ENCODE measurements around the gene DOK5. TPM values are rescaled to one million over a fixed set of nuclear protein-coding genes. Genes with fewer than 3 reads are reported as not detected.
A peak's percentile ranks its signal among the peaks of the same experiment; 100 is the strongest.

DOK5 gene
- total and polyA plus RNA-seq, 9 of the 15 experiments (the other 6 are each of a cell fraction or from before 2014, with no cell fraction given) = not detected

GRCh38 chr20:54570561-54570960 lies 95.2 kb downstream of the DOK5 start:
- POLR2A ChIA-PET = no interaction called here
- BruUV-seq (replicated peaks) = no TSS peak

More at GRCh38 chr20:54570561-54570960, 95.2 kb downstream of the DOK5 start:
- DNase-seq (ENCODE audit: extremely low read depth in 1 of 4, low spot score in 3 of 4) = no peak
- Histone ChIP-seq H3K9me3 (replicated peaks; ENCODE audit: control insufficient read depth, insufficient read depth, low read depth, low read length) (no peaks in the 10 kb centered on the region), H3K4me1 (replicated peaks in 1 of 2; ENCODE audit: control insufficient read depth in 2 of 2, insufficient read depth in 2 of 2, low read length in 2 of 2) (no peaks in the 10 kb centered on the region), H3K9ac (ENCODE audit: insufficient read depth in 1 of 2, low read depth in 2 of 2, low read length in 2 of 2) (no peak overlapping the region), H3K36me3 (ENCODE audit: control insufficient read depth, insufficient read depth, low read length) (no peaks in the 10 kb centered on the region), H3K27ac (ENCODE audit: extremely low read depth, low read depth, low read length) (no peak overlapping the region), H3K79me2 (ENCODE audit: control insufficient read depth, insufficient read depth, low read length) (no peaks in the 10 kb centered on the region), H3K27me3 (ENCODE audit: control insufficient read depth in 2 of 2, insufficient read depth in 2 of 2, low read length in 2 of 2) (no peaks in the 10 kb centered on the region), H3K4me3 (no peak overlapping the region), H4K20me1 (replicated peaks; ENCODE audit: control insufficient read depth, insufficient read depth, low read length) (no peaks in the 10 kb centered on the region), H3K9me1 (ENCODE audit: control insufficient read depth, insufficient read depth, low read length) (no peaks in the 10 kb centered on the region), H3K4me2 (ENCODE audit: insufficient read depth, low read length) (no peak overlapping the region), H2AFZ (ENCODE audit: low read depth, low read length) (no peak overlapping the region)
- no peak for FAIRE-seq
- in situ Hi-C loops (cut with MboI) (no loop called here), intact Hi-C loops (cut with micrococcal nuclease) (no loop called here)
- TF ChIP-seq ZBTB11 (CRISPR knock-in tag; IDR thresholded peaks at IDR 0.05) (peak in 1 of 3 experiments; percentile 44; a peak in 2 of 6 replicates), MBD2 (IDR thresholded peaks at IDR 0.05; ENCODE audit: borderline replicate concordance, low read depth) (no peak)
- ATAC-seq = no peak
- CTCF ChIA-PET (ENCODE audit: low intra/inter-chr PET ratio) = no interaction called here
- 3% methylated on average over 2 of the region's 2 CpGs for WGBS (ENCODE audit: insufficient coverage, low coverage, missing lambda C conversion rate)

Measured in K562 (cell line).